ENCODE results near the gene PIP5K1A.

PIP5K1A gene

GRCh38 chr1:151287767-151288500 is 89.6 kb downstream of the PIP5K1A start:
- no peak for DNase-seq (ENCODE audit: low read depth in 2 of 2)

- no peak for DNase-seq (ENCODE audit: low read depth in 2 of 2)
Observed at GRCh38 chr1:151288502-151288901, 90.2 kb downstream of the PIP5K1A start.

DNA sequence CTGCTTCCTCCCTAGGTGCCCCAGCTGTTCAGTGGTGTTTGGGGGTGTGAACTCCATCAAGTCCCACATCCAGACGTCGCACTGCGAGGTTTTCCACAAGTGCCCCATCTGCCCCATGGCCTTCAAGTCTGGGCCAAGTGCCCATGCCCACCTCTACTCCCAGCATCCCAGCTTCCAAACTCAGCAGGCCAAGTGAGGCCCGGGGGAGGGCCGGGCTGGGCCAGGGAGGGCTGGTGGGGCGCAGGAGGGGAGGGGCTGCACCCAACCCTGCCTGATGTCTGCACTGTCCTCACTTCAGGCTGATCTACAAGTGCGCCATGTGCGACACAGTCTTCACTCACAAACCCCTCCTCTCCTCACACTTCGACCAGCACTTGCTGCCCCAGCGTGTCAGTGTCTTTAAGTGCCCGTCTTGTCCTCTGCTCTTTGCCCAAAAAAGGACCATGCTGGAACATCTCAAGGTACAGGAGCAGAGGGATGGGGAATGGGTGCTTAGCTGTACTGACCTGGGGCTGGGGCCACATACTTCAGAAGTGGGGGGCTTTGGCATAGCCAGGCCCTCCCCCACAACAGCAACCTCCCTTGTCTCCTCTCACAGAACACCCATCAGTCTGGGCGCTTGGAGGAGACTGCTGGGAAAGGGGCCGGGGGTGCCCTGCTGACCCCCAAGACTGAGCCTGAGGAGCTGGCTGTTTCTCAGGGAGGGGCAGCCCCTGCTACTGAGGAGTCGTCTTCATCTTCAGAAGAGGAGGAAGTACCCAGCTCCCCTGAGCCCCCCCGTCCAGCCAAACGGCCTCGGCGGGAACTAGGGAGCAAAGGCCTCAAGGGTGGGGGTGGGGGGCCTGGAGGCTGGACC is 91.0 kb downstream of the PIP5K1A start:
- no peak for DNase-seq (ENCODE audit: low read depth in 2 of 2)

DNA sequence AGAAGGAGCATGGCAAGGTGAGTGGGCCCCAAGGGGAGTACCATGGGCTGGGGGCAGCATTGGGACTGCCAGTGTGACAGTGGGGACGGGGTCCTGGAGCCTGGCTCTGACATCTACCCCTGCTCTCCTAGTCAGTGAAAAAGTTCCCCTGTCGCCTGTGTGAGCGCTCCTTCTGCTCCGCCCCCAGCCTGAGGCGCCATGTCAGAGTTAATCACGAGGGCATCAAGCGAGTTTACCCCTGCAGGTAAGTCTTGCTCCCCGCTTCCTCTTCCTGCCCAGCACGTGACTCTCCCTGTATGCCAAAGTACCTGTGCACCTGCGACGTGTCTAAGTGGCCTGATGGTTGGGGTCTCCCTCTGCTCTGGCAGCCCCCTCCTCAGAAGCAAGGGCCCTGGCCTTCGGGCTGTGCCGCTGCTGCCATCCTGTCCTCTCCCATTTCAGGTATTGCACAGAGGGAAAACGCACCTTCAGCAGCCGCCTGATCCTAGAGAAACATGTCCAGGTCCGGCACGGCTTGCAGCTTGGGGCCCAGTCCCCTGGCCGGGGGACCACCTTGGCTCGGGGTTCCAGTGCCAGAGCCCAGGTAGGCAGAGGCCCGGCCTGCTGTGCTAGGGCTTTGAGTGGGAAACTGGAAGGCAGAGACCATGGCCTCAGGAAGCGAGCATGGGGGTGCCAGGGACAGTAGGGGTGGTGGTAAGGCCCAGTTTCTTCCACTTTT is 91.8 kb downstream of the PIP5K1A start:
- no peak for DNase-seq (ENCODE audit: low read depth in 2 of 2)

GRCh38 chr1:151290709-151291303 is 92.5 kb downstream of the PIP5K1A start:
- no peak for DNase-seq (ENCODE audit: low read depth in 2 of 2)

GRCh38 chr1:151292207-151293030 is 94.1 kb downstream of the PIP5K1A start:
- no peak for DNase-seq (ENCODE audit: low read depth in 2 of 2)

DNA sequence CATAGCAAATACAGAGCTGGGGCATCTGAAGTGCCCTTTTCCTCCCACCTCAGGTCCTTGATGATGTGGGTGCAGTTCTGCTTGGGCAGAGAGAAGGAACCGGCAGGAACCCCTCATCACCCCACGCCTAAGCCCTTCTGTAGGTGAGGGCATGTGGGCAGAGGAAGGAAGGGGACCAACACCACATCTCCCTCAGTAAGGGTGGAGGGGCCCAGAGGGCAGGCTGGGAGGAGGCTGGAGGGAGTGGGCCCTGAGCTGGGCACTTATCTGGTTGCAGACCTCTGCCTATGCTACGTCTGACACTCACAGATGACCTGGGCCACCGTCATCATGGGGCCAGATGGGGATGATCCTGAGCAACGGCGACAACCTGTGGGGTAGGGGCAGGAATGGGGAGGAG is 94.7 kb downstream of the PIP5K1A start:
- DNase-seq (ENCODE audit: low read depth in 2 of 2), result no peak

GRCh38 chr1:151294742-151295462 is 96.5 kb downstream of the PIP5K1A start:
- DNase-seq (ENCODE audit: low read depth in 2 of 2), result no peak
